NB4 (cell line): Measurements from ENCODE around the gene LPP.
"Not testable (repeated sequence)": the region's sequence is repeated elsewhere in the genome, so short reads cannot be mapped to it uniquely, and the experiment has no call there.

Experiments
- DNase-seq: peaks from one replicate; pipeline ENCODE4 v3.0.0; 2010; ENCODE audit warnings: low read depth
- H3K4me3 ChIP-seq: one replicate; pipeline ENCODE4 v1.5.1; 2011; ENCODE audit warnings: mild to moderate bottlenecking, low read depth, low read length, moderate library complexity
- MYC ChIP-seq: IDR thresholded peaks from 2 replicates; pipeline ENCODE4 v1.6.1; 2011; ENCODE audit warnings: low read depth, low read length
- POLR2A ChIP-seq: IDR thresholded peaks from 2 replicates; pipeline ENCODE4 v1.6.1; 2011; ENCODE audit warnings: mild to moderate bottlenecking; ENCODE audit not compliant: insufficient read length; ENCODE audit errors: extremely low read depth
- TF ChIP-seq, protein P1 (sequence below): IDR thresholded peaks from one replicate; pipeline ENCODE4 v1.5.1; 2012; ENCODE audit warnings: low read depth, low read length
- TF ChIP-seq, protein P2 (sequence below): IDR thresholded peaks from 2 replicates; pipeline ENCODE4 v1.6.1; 2011; ENCODE audit warnings: low read depth, low read length

Gene LPP

DNA sequence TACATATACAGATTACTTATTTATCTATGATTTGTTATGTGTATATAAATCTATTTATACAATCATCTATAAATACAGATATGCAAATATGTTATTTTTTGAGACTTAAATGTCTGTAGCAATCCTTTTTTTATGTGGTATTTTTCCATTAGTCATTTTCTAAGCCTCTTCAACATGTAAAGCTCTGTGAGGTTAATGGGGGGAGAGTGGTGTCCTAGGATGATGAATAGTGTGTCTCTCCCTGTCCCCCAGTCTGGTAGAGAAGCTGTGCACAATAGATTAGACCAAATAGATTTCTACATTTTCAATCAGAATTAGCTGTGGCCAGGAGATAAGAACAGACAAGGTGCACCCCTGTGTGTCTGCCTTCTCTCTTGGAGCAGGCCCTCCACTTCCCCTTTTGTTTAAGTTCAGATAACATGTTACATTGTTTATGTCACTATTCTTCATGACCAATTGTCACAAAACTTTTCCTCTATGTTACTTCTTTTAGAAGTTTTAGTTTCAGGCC lies 453.9 kb downstream of the LPP start:
- TF ChIP-seq, protein P1, sequence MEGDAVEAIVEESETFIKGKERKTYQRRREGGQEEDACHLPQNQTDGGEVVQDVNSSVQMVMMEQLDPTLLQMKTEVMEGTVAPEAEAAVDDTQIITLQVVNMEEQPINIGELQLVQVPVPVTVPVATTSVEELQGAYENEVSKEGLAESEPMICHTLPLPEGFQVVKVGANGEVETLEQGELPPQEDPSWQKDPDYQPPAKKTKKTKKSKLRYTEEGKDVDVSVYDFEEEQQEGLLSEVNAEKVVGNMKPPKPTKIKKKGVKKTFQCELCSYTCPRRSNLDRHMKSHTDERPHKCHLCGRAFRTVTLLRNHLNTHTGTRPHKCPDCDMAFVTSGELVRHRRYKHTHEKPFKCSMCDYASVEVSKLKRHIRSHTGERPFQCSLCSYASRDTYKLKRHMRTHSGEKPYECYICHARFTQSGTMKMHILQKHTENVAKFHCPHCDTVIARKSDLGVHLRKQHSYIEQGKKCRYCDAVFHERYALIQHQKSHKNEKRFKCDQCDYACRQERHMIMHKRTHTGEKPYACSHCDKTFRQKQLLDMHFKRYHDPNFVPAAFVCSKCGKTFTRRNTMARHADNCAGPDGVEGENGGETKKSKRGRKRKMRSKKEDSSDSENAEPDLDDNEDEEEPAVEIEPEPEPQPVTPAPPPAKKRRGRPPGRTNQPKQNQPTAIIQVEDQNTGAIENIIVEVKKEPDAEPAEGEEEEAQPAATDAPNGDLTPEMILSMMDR: no peak
- TF ChIP-seq POLR2A: no peak
- TF ChIP-seq, protein P2, sequence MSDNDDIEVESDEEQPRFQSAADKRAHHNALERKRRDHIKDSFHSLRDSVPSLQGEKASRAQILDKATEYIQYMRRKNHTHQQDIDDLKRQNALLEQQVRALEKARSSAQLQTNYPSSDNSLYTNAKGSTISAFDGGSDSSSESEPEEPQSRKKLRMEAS: no peak
- TF ChIP-seq MYC: no peak
- H3K4me3 ChIP-seq: no peak overlapping the region
- DNase-seq: no peak

GRCh38 chr3:188608401-188608800 lies 454.4 kb downstream of the LPP start:
- no peak for DNase-seq
- TF ChIP-seq POLR2A: no peak
- TF ChIP-seq, protein P2: no peak
- TF ChIP-seq MYC: no peak
- TF ChIP-seq, protein P1: no peak
- H3K4me3 ChIP-seq: no peak overlapping the region

DNA sequence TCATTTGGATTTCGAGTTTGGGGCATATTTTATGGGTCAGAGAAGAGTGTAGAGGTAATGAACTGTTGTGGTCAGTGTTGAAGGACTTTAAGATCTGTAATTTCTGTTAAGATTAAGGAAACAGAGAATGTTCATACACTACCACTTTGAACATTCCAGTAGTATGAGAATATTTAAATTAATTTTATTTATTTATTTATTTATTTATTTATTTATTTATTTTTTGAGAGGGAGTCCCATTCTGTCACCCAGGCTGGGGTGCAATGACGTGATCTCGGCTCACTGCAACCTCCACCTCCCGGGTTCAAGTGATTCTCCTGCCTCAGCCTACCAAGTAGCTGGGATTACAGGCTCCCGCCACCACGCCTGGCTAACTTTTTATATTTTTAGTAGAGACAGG lies 459.8 kb downstream of the LPP start:
- DNase-seq, H3K4me3 ChIP-seq: not testable (repeated sequence)

DNA sequence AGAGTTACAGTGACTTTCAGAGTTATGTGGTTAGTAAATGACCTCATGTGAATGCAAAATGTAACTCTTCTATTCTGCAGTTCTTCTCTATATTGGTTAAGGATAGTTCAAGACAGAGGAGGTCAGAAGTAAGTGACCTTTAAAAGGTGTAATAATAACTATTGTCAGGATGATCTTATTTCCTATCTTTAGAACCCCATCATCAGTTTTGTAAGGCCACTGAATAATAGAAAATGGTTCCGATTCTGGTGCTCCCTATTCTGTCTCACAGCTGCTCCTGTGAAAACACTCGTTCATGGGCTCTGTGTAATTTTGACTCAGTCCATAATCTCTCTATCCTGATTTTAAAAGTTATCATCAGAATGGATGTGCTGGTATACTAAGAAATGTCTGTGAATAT lies 463.3 kb downstream of the LPP start:
- DNase-seq: no peak
- TF ChIP-seq, protein P1: no peak
- TF ChIP-seq POLR2A: no peak
- TF ChIP-seq MYC: no peak
- TF ChIP-seq, protein P2: no peak
- H3K4me3 ChIP-seq: no peak overlapping the region

GRCh38 chr3:188617988-188618701 lies 464.2 kb downstream of the LPP start:
- TF ChIP-seq, protein P2: no peak
- TF ChIP-seq, protein P1: no peak
- TF ChIP-seq MYC (no peak), POLR2A (no peak)
- no peak overlapping the region for H3K4me3 ChIP-seq
- DNase-seq: no peak

DNA sequence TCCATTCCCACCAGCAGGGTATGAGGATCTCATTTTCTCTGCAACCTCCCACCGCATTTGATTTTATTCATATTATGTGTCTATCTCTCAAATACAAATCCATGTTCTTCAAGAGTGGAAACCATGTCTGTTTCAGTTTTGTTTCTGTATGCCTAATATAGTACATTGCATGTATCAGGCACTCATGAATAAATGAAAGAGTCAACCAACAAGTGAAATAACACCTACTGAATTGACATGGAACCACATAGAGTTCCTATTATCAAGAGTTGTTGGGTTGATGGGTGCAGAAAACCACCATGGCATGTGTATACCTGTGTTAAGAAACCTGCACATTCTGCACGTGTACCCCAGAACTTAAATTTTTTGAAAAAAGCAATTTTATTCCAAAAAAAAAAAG lies 466.8 kb downstream of the LPP start:
- TF ChIP-seq, protein P2: no peak
- TF ChIP-seq, protein P1: no peak
- no peak for TF ChIP-seq MYC
- no peak for TF ChIP-seq POLR2A
- DNase-seq: no peak
- H3K4me3 ChIP-seq: no peak overlapping the region
